ENCODE data around the gene SPAG16. TPM values are rescaled to one million over a fixed set of nuclear protein-coding genes. Genes with fewer than 3 reads are reported as not detected.

The SPAG16 gene
- total RNA-seq, 1 donor from 2014 or later, result 16.7 TPM

DNA sequence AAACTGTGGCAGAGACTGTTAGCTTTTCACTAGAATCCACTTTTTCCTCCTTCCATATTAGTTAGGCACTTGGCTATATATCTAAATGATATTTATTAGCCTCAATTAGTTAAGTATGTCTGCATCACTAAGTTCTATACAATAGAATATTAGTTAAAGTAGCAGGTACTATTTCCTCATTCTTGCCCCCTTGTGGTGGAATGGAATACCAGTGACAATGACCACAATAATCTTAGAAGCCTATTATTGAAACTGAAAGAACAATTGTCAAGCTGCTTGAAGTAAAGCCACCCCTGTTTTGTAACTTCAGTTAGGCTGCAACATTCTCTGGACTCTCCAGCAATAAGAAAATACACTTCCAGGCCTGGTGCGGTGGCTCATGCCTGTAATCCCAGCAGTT is 650.3 kb downstream of the SPAG16 start:
- H3K9me3 ChIP-seq (ENCODE audit: insufficient read depth, low read depth, low read length), result no peaks in the 10 kb centered on the region
- no peaks in the 10 kb centered on the region for H3K79me2 ChIP-seq (ENCODE audit: insufficient read depth, low read length)
- H4K20me1 ChIP-seq (ENCODE audit: insufficient read depth, low read length), result no peaks in the 10 kb centered on the region
- TF ChIP-seq EZH2 (IDR thresholded peaks at IDR 0.05; ENCODE audit: insufficient read depth, low read length), result no peak
- TF ChIP-seq, protein P1, sequence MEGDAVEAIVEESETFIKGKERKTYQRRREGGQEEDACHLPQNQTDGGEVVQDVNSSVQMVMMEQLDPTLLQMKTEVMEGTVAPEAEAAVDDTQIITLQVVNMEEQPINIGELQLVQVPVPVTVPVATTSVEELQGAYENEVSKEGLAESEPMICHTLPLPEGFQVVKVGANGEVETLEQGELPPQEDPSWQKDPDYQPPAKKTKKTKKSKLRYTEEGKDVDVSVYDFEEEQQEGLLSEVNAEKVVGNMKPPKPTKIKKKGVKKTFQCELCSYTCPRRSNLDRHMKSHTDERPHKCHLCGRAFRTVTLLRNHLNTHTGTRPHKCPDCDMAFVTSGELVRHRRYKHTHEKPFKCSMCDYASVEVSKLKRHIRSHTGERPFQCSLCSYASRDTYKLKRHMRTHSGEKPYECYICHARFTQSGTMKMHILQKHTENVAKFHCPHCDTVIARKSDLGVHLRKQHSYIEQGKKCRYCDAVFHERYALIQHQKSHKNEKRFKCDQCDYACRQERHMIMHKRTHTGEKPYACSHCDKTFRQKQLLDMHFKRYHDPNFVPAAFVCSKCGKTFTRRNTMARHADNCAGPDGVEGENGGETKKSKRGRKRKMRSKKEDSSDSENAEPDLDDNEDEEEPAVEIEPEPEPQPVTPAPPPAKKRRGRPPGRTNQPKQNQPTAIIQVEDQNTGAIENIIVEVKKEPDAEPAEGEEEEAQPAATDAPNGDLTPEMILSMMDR (IDR thresholded peaks at IDR 0.05; ENCODE audit: insufficient read depth, low read depth, low read length), result peak; percentile 37
- Mint-ChIP-seq H3K27me3 (ENCODE audit: low read depth, unreplicated experiment) (no peaks in the 10 kb centered on the region), H3K36me3 (ENCODE audit: low read depth, unreplicated experiment) (no peaks in the 10 kb centered on the region), H3K4me3 (ENCODE audit: unreplicated experiment) (no peak overlapping the region), H3K27ac (ENCODE audit: unreplicated experiment) (no peak overlapping the region), H3K9me3 (ENCODE audit: unreplicated experiment) (no peaks in the 10 kb centered on the region), H3K4me1 (ENCODE audit: low read depth, unreplicated experiment) (peaks cover 2% of the 10 kb centered on the region)
- no peak overlapping the region for H3K4me3 ChIP-seq (ENCODE audit: insufficient read depth, low read depth, low read length)
- H3K4me1 ChIP-seq (ENCODE audit: insufficient read depth, low read length), result no peaks in the 10 kb centered on the region
- DNase-seq (ENCODE audit: low read depth), result peak; percentile 1
- no peak for FAIRE-seq
- H3K27ac ChIP-seq (ENCODE audit: low read depth, low read length), result no peak overlapping the region
- no peak overlapping the region for H3K9ac ChIP-seq (ENCODE audit: low read length)
- no peak overlapping the region for H3K4me2 ChIP-seq (ENCODE audit: low read length)
- H2AFZ ChIP-seq (ENCODE audit: low read depth, low read length), result no peak overlapping the region
- no peaks in the 10 kb centered on the region for H3K36me3 ChIP-seq (ENCODE audit: insufficient read depth, low read length)
- H3K27me3 ChIP-seq (ENCODE audit: insufficient read depth, low read length), result no peaks in the 10 kb centered on the region

DNA sequence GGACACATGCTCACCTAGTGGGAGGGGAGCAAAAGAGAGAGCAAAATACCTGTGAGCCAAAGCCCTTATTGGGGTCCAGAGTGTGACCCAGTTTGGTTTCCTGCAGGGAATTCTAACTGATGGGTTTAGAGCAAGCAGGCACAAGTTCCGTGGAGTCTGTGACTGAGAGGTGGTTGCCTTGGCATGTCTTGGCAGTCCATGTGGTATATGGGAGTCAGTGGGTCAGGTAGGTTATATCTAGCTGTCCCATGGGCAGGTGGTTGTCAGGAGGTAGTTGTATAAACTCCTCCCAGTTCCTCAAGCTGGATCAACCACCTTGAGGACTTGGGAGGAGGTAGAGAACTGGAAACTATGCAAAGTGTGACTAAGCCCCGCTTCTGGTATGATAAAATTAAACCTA is 673.8 kb downstream of the SPAG16 start:
- H3K27ac Mint-ChIP-seq (ENCODE audit: unreplicated experiment), result no peak overlapping the region
- H3K4me3 Mint-ChIP-seq (ENCODE audit: unreplicated experiment), result no peak overlapping the region
- no peak for FAIRE-seq

DNA sequence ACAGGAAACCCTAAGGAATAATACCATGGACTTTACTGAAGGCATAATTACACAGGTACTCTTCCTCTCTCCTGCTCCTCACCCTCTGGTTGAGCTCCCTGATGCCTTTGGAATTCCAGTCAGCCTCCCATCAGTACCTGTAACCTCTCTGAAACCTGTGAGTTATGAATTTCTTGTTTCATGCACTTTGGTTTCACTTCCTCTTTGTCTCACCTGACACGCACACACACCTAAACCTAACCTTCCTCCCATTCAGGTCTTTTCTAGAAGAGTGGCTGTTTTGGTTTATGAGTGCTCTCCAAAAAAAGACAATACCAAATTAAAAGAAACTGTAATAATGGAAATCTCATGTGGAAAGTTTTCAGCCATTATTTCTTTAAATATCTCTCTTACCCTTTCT is 675.3 kb downstream of the SPAG16 start:
- no peak overlapping the region for H3K9ac ChIP-seq (ENCODE audit: low read length)
- H3K9me3 Mint-ChIP-seq (ENCODE audit: unreplicated experiment), result no peaks in the 10 kb centered on the region
- no peaks in the 10 kb centered on the region for H3K36me3 Mint-ChIP-seq (ENCODE audit: low read depth, unreplicated experiment)
- H2AFZ ChIP-seq (ENCODE audit: low read depth, low read length), result no peak overlapping the region
- H3K36me3 ChIP-seq (ENCODE audit: insufficient read depth, low read length), result no peaks in the 10 kb centered on the region
- no peak for TF ChIP-seq EZH2 (IDR thresholded peaks at IDR 0.05; ENCODE audit: insufficient read depth, low read length)
- TF ChIP-seq, protein P1 (IDR thresholded peaks at IDR 0.05; ENCODE audit: insufficient read depth, low read depth, low read length), result no peak
- no peaks in the 10 kb centered on the region for H3K4me1 Mint-ChIP-seq (ENCODE audit: low read depth, unreplicated experiment)
- H3K4me1 ChIP-seq (ENCODE audit: insufficient read depth, low read length), result no peaks in the 10 kb centered on the region
- DNase-seq (ENCODE audit: low read depth), result no peak
- FAIRE-seq, result no peak
- H3K27me3 ChIP-seq (ENCODE audit: insufficient read depth, low read length), result no peaks in the 10 kb centered on the region
- no peak overlapping the region for H3K27ac Mint-ChIP-seq (ENCODE audit: unreplicated experiment)
- H3K9me3 ChIP-seq (ENCODE audit: insufficient read depth, low read depth, low read length), result no peaks in the 10 kb centered on the region
- H3K4me3 ChIP-seq (ENCODE audit: insufficient read depth, low read depth, low read length), result no peak overlapping the region
- no peaks in the 10 kb centered on the region for H3K27me3 Mint-ChIP-seq (ENCODE audit: low read depth, unreplicated experiment)
- no peak overlapping the region for H3K27ac ChIP-seq (ENCODE audit: low read depth, low read length)
- no peaks in the 10 kb centered on the region for H3K79me2 ChIP-seq (ENCODE audit: insufficient read depth, low read length)
- H3K4me2 ChIP-seq (ENCODE audit: low read length), result no peak overlapping the region
- H3K4me3 Mint-ChIP-seq (ENCODE audit: unreplicated experiment), result no peak overlapping the region
- no peaks in the 10 kb centered on the region for H4K20me1 ChIP-seq (ENCODE audit: insufficient read depth, low read length)

More for the DNA sequence above, 673.8 kb downstream of the SPAG16 start:
- H3K79me2 ChIP-seq (ENCODE audit: insufficient read depth, low read length), result no peaks in the 10 kb centered on the region
- Mint-ChIP-seq H3K36me3 (ENCODE audit: low read depth, unreplicated experiment) (no peaks in the 10 kb centered on the region), H3K4me1 (ENCODE audit: low read depth, unreplicated experiment) (no peaks in the 10 kb centered on the region), H3K27me3 (ENCODE audit: low read depth, unreplicated experiment) (no peaks in the 10 kb centered on the region), H3K9me3 (ENCODE audit: unreplicated experiment) (no peaks in the 10 kb centered on the region)
- no peak overlapping the region for H2AFZ ChIP-seq (ENCODE audit: low read depth, low read length)
- H3K27me3 ChIP-seq (ENCODE audit: insufficient read depth, low read length), result no peaks in the 10 kb centered on the region
- H4K20me1 ChIP-seq (ENCODE audit: insufficient read depth, low read length), result no peaks in the 10 kb centered on the region
- H3K4me2 ChIP-seq (ENCODE audit: low read length), result no peak overlapping the region
- no peaks in the 10 kb centered on the region for H3K4me1 ChIP-seq (ENCODE audit: insufficient read depth, low read length)
- H3K9me3 ChIP-seq (ENCODE audit: insufficient read depth, low read depth, low read length), result no peaks in the 10 kb centered on the region
- DNase-seq (ENCODE audit: low read depth), result no peak
- no peak overlapping the region for H3K4me3 ChIP-seq (ENCODE audit: insufficient read depth, low read depth, low read length)
- no peak overlapping the region for H3K27ac ChIP-seq (ENCODE audit: low read depth, low read length)
- no peak for TF ChIP-seq EZH2 (IDR thresholded peaks at IDR 0.05; ENCODE audit: insufficient read depth, low read length)
- TF ChIP-seq, protein P1 (IDR thresholded peaks at IDR 0.05; ENCODE audit: insufficient read depth, low read depth, low read length), result no peak
- H3K9ac ChIP-seq (ENCODE audit: low read length), result no peak overlapping the region
- no peaks in the 10 kb centered on the region for H3K36me3 ChIP-seq (ENCODE audit: insufficient read depth, low read length)

All from astrocyte (in vitro differentiated cells and primary cell).